H1 (cell line): ENCODE results near the gene CAGE1.

Experiments used
- EP300 ChIP-seq, 2 experiments: IDR thresholded peaks; 1 replicate in 1 of 2; 2 replicates in 1 of 2; pipeline ENCODE4 v1.6.1; 2011 to 2012; ENCODE audit warnings: low read depth in 2 of 2, low read length in 2 of 2, mild to moderate bottlenecking in 2 of 2, borderline replicate concordance in 1 of 2, inconsistent platforms in 1 of 2, moderate library complexity in 1 of 2
- GABPA ChIP-seq: IDR thresholded peaks from 2 replicates; pipeline ENCODE4 v1.6.1; 2011; ENCODE audit warnings: mild to moderate bottlenecking, low read length, moderate library complexity, borderline replicate concordance; ENCODE audit not compliant: insufficient read depth
- MAFK ChIP-seq: IDR thresholded peaks from 2 replicates; pipeline ENCODE4 v1.6.1; 2012; ENCODE audit warnings: low read depth, mild to moderate bottlenecking, improper control_type of control experiment, low read length
- POLR2AphosphoS5 ChIP-seq: IDR thresholded peaks from 2 replicates; pipeline ENCODE4 v1.6.1; 2011; ENCODE audit warnings: low read depth, low read length
- TF ChIP-seq, protein P1 (sequence below), 3 experiments: IDR thresholded peaks; 1 replicate in 2 of 3; 2 replicates in 1 of 3; pipeline versions ENCODE4 v1.5.1 to v1.6.1; 2011; ENCODE audit warnings: low read length in 3 of 3, mild to moderate bottlenecking in 3 of 3, inconsistent platforms in 2 of 3, low read depth in 1 of 3, moderate library complexity in 1 of 3; ENCODE audit not compliant: insufficient read depth in 1 of 3; ENCODE audit errors: control extremely low read depth in 1 of 3

DNA sequence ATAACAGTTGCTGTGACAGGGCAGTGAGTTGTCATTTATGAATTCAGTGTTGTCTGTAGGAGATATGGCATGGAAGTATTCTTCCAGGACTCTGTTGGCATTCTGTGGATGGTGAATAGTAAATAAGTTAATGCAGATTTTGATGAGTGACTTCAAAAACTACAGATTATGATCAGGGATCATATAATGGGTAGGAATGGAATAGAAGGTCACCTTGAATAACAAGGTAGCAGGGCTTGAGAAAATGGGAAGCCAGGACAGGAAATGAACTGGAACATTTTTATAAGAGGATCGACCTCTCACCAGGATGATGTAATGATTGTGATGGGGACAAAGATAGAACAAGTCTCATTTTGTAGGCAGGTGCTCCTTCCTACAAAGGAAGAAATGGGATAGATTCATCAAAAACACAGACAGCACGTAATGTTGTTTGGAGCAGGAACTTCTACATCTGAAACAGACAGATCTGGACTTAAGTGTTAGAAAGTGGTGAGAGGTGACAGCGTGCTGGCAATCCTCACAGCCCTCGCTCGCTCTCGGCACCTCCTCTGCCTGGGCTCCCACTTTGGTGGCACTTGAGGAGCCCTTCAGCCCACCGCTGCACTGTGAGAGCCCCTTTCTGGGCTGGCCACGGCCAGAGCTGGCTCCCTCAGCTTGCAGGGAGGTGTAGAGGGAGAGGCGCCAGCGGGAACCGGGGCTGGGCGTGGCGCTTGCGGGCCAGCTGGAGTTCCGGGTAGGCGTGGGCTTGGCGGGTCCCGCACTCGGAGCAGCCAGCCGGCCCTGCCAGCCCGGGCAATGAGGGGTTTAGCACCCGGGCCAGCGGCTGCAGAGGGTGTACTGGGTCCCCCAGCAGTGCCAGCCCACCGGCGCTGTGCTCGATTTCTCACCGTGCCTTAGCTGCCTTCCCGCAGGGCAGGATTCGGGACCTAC lies 45.7 kb downstream of the CAGE1 start:
- TF ChIP-seq EP300 (IDR thresholded peaks at IDR 0.05; ENCODE audit: borderline replicate concordance in 1 of 2, low read depth in 2 of 2, low read length in 2 of 2) (no peak), MAFK (no peak), GABPA (no peak), POLR2AphosphoS5 (no peak)
- TF ChIP-seq, protein P1, sequence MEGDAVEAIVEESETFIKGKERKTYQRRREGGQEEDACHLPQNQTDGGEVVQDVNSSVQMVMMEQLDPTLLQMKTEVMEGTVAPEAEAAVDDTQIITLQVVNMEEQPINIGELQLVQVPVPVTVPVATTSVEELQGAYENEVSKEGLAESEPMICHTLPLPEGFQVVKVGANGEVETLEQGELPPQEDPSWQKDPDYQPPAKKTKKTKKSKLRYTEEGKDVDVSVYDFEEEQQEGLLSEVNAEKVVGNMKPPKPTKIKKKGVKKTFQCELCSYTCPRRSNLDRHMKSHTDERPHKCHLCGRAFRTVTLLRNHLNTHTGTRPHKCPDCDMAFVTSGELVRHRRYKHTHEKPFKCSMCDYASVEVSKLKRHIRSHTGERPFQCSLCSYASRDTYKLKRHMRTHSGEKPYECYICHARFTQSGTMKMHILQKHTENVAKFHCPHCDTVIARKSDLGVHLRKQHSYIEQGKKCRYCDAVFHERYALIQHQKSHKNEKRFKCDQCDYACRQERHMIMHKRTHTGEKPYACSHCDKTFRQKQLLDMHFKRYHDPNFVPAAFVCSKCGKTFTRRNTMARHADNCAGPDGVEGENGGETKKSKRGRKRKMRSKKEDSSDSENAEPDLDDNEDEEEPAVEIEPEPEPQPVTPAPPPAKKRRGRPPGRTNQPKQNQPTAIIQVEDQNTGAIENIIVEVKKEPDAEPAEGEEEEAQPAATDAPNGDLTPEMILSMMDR (IDR thresholded peaks at IDR 0.05; ENCODE audit: control extremely low read depth in 1 of 3, insufficient read depth in 1 of 3, low read depth in 1 of 3, low read length in 3 of 3), result no peak
